Measurements from ENCODE around the gene PCYT2. TPM values are rescaled to one million over a fixed set of nuclear protein-coding genes. Genes with fewer than 3 reads are reported as not detected.

Gene PCYT2
- total and polyA plus RNA-seq, 12 donors: 29.5 to 64.1 (median 47.7) TPM

GRCh38 chr17:81927152-81927652, 16.0 kb upstream of the PCYT2 start:
- 0 to 1% methylated on average over 52 to 78 of the region's 78 CpGs for WGBS, 2 donors
- peaks cover 0 to 8% (median 6%) of the 10 kb centered on the region in 9 donors for H3K36me3 ChIP-seq
- no peak for DNase-seq
- peak in 3 of 8 donors; percentile 0 to 6 (median 2) for ATAC-seq
- peak overlapping the region; percentile 82 to 97 (median 94) for H3K4me3 ChIP-seq
- peaks cover 0 to 37% (median 4%) of the 10 kb centered on the region in 7 donors for H3K27me3 ChIP-seq
- peak overlapping the region; percentile 78 to 98 (median 96) for H3K27ac ChIP-seq
- no peaks in the 10 kb centered on the region for H3K9me3 ChIP-seq
- intact Hi-C loops (cut with DNase I): no loop called here
- no peak for TF ChIP-seq CTCF (IDR thresholded peaks at IDR 0.05)
- H3K4me1 ChIP-seq: peaks cover 29 to 56% (median 53%) of the 10 kb centered on the region in 9 donors

GRCh38 chr17:81926451-81927151, 15.4 kb upstream of the PCYT2 start:
- WGBS, 2 donors: 1% methylated on average over 41 to 46 of the region's 46 CpGs
- DNase-seq (peak; percentile 78 to 85), ATAC-seq (peak; percentile 30 to 74 (median 66))
- intact Hi-C loops (cut with DNase I): no loop called here
- peak overlapping the region; percentile 78 to 98 (median 96) for H3K27ac ChIP-seq
- no peak for TF ChIP-seq CTCF (IDR thresholded peaks at IDR 0.05)
- H3K36me3 ChIP-seq: peaks cover 0 to 14% (median 10%) of the 10 kb centered on the region in 9 donors
- peaks cover 29 to 62% (median 53%) of the 10 kb centered on the region in 9 donors for H3K4me1 ChIP-seq
- no peaks in the 10 kb centered on the region for H3K9me3 ChIP-seq
- H3K4me3 ChIP-seq: peak overlapping the region; percentile 82 to 97 (median 94)
- H3K27me3 ChIP-seq: peaks cover 0 to 33% (median 3%) of the 10 kb centered on the region in 7 donors

GRCh38 chr17:81925860-81926450, 14.8 kb upstream of the PCYT2 start:
- WGBS, 2 donors: 60 to 67% methylated on average over 10 of the region's 10 CpGs

More at GRCh38 chr17:81925860-81926450, 14.8 kb upstream of the PCYT2 start:
- peak overlapping the region; percentile 82 to 97 (median 94) for H3K4me3 ChIP-seq
- peak overlapping the region in 9 of 10 donors; percentile 93 to 98 (median 96) for H3K27ac ChIP-seq
- intact Hi-C loops (cut with DNase I): no loop called here
- peaks cover 0 to 20% (median 10%) of the 10 kb centered on the region in 9 donors for H3K36me3 ChIP-seq
- no peak for ATAC-seq
- no peak for DNase-seq
- H3K9me3 ChIP-seq: no peaks in the 10 kb centered on the region
- H3K27me3 ChIP-seq: peaks cover 0 to 26% (median 0%) of the 10 kb centered on the region in 7 donors
- no peak for TF ChIP-seq CTCF (IDR thresholded peaks at IDR 0.05)
- H3K4me1 ChIP-seq: peaks cover 29 to 69% (median 53%) of the 10 kb centered on the region in 9 donors

Data from heart right ventricle (tissue), 16 donors.